Renal cortical epithelial cell (primary cell): ENCODE measurements around the gene TIMM22. TPM values are rescaled to one million over a fixed set of nuclear protein-coding genes. Genes with fewer than 3 reads are reported as not detected.
"Not testable (repeated sequence)": the region's sequence is repeated elsewhere in the genome, so short reads cannot be mapped to it uniquely, and the experiment has no call there.

ENCODE experiments used
- DNase-seq: peaks from one replicate; pipeline ENCODE4 v3.0.0-alpha.2; 2011; ENCODE audit warnings: low read depth
- total RNA-seq: library from RNA; depleted of rRNA; stranded (reverse); fragments of >200 nt; gene quantifications from 2 replicates; pipeline ENCODE4 v1.2.3, GENCODE V29; 2014

Gene TIMM22
- total RNA-seq, 1 donor from 2014 or later, result 18.0 TPM

- no peak for DNase-seq
Measured at GRCh38 chr17:1038459-1039122, 41.7 kb downstream of the TIMM22 start.

DNA sequence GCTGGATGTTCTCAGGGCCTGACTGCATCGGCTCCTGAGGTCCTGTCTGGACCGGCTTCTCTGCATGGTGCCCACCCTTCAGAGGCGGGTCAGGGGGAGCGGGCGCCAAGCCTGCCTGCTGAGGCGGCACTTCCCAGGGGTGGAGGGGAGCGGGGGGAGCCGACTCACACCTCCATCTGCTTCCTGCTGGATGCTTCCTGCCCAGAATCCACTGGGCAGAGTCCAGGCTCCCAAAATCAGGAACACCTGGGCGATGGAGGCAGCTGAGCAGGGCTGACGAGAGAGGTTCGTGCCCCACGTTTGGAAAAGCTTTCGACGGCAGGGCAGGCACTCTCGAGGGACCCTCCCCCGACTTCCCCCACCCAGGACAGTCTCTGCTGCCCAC, 42.2 kb downstream of the TIMM22 start:
- no peak for DNase-seq

DNA sequence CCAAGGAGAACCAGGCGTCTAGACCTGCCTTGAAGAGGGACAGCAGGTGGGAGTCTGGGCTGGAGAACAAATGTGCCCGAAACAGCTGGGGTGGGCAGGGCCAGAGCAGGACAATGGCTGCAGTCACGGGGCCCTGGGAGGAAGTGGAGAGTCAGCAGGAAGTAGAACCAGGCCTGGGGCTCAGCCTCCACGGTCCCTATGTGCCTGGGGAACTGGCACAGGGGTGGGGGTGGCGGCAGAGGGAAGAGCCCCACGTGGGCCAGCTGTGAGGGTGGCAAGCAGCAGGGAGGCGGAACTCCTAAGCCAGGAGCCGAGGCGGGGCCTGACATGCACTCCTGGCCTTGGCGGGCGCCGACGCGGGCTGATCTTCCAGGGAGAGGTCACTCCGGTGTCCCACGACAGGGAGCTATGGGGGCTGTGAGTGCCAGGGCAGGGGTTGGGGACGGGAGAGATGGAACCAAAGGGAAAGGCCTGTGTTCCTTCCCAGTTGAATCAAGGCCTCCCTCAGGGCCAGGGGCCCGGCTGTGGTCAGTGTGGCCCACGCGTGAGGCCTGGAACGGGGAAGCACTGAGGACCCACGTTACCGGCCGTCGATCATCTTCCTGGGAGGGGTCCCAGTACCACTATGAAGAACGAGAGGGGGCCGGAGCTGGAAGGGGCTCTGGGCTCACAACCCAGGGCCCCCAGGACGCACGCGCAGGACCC, 42.7 kb downstream of the TIMM22 start:
- DNase-seq, result no peak

- DNase-seq, result no peak
Measured at GRCh38 chr17:1040216-1040600, 43.3 kb downstream of the TIMM22 start.

GRCh38 chr17:1041746-1042145, 44.8 kb downstream of the TIMM22 start:
- DNase-seq, result no peak

DNA sequence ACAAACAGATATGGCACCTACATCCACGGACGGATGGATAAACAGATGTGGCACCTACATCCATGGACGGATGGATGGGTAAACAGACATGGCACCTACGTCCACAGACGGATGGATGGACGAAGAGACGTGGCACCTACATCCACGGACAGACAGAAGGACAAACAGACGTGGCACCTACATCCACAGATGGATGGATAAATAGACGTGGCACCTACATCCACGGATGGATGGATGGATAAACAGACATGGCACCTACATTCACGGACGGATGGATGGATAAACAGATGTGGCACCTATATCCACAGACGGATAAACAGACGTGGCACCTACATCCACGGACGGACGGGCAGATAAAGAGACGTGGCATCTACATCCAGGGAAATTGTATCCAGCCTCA, 45.6 kb downstream of the TIMM22 start:
- no peak for DNase-seq

GRCh38 chr17:1043601-1044251, 46.8 kb downstream of the TIMM22 start:
- no peak for DNase-seq

DNA sequence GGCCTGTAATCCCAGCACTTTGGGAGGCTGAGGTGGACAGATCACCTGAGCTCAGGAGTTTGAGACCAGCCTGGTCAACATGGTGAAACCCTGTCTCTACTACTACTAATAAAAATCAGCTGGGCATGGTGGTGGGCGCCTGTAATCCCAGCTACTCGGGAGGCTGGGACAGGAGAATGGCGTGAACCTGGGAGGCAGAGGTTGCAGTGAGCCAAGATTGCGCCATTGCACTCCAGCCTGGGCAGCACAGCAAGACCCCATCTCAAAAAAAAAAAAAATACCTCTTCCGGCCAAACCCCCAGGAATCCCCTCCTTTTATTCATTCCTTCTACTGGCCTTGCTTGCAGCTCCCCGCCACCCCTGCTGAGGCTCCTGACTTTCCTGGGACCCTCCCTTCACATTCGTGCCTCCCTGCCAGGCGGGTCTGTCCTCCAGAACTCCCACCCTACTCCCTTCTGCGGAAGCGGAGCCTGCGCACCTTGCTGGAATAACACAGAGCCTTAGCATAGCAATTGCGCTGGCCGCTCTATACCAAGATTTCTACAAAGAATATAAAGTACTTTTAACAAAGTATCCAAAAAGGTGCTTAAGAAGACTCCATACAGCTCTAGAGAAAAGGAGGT, 47.6 kb downstream of the TIMM22 start:
- DNase-seq, result not testable (repeated sequence)

DNA sequence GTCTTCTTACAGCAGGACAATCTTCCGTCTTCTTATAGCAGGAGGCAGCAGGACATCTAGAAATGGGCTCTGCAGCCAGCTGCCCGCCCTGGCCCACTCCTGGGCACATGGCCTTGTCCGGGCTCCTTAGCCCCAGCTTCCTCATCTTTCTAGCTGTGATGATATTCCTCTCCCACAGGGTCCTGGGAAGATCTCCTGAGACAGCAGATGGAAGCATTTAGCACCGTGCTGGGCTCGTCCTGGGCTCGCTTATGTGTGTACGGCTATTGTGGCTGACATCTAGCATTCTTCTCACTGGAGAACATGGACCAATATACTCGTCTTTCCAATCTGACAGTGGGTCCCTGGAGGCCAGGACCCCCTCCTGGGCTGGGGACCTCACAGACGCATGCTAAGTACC, 48.5 kb downstream of the TIMM22 start:
- no peak for DNase-seq

DNA sequence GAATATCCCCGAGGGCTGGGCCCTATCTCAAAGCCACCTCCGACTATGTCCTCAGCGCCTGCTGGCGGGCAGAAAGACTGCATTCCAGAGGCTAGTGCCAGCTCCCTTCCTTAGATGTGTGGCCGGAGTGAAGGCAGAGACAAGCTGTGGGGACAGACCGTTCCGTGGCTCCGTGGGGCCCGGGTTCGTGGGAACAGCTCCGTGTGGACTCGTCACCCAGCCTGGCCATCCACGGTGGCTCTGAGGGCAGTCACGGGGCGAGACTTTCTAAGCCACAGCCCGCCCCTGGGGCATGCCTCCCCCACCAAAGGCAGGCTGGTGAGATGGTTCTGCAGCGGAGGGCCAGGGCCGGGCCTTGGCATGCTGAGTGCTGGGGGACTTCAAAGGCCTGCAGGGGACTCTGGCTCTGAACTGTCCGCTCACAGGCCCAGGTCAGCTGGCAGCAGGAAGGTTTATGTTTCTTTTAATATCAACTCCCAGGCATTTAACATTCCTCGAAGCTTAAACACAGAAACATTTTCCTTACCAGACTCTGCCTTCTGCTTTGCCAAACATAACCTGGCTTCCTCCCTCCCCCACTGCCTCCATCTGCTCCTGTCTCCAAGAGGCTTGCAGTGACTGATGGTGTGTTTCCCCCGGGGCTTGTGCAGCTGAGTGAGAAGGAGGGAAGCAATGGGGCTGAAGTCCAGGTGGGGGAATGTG, 50.4 kb downstream of the TIMM22 start:
- DNase-seq, result no peak

DNA sequence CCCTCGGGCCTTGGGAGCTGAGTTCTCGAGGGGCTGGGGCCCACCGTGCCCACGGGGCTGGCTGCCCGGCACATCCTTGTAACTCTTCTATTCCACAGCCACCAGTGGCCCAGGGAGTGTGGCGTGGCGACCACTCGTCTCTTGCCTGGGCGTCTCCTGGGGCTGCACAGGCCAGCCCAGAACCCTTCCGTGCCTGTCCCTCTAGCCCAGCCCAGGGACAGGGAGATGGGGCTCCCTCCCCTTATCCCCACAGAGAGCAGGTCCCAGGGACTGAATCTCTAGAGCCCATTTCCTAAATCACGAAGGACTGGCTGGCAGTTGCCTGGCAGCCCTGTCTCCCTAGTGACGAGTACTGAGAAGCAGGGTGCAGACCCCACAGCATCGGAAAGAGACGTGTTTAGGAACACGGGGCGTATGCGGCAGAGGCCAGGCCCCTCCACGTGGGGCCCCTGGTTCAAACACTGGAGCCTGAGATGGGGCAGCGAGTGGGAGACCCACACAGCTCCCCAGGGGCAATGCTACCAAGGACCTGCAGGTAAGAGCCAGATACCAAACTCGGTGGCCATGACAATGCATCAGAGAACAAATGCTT, 51.0 kb downstream of the TIMM22 start:
- no peak for DNase-seq

GRCh38 chr17:1048516-1049115, 51.7 kb downstream of the TIMM22 start:
- not testable (repeated sequence) for DNase-seq

DNA sequence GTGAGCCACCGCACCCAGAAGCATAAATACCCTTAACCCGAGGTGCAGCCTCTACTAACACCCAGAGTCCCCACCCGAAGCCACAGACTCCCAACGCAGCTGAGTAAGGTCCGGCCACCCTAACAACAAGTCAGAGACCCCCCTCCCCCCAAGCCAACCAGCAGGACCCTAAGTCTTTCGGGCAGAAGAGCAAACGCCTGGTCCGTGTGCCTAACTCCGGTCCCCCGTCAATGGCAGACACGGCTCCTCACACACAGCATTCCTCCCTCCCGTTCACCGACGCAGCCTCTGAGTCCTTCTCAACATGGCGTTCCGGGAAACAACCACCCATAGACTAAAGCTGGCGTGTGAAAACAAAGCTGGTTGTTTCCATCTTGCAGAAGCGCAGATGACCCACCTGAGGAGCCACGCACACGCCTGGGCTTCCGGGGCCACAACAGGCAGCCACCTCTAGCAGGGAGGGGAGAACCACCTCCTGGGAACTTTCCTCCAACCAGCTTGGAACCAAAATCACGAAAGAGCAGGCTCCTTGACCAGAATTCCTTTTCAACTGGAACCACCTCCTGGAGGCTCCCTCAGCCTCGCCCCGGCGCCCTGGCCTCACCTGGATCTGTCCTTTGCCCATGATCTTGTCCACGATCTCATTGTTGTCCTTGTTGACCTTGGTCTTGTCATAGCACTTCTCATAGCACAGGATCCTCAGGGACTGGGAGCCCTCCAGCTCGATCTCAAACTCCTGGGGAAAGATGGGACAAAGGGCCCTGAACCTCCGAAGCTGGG, 52.7 kb downstream of the TIMM22 start:
- DNase-seq, result no peak

GRCh38 chr17:1050246-1050995, 53.5 kb downstream of the TIMM22 start:
- no peak for DNase-seq

DNA sequence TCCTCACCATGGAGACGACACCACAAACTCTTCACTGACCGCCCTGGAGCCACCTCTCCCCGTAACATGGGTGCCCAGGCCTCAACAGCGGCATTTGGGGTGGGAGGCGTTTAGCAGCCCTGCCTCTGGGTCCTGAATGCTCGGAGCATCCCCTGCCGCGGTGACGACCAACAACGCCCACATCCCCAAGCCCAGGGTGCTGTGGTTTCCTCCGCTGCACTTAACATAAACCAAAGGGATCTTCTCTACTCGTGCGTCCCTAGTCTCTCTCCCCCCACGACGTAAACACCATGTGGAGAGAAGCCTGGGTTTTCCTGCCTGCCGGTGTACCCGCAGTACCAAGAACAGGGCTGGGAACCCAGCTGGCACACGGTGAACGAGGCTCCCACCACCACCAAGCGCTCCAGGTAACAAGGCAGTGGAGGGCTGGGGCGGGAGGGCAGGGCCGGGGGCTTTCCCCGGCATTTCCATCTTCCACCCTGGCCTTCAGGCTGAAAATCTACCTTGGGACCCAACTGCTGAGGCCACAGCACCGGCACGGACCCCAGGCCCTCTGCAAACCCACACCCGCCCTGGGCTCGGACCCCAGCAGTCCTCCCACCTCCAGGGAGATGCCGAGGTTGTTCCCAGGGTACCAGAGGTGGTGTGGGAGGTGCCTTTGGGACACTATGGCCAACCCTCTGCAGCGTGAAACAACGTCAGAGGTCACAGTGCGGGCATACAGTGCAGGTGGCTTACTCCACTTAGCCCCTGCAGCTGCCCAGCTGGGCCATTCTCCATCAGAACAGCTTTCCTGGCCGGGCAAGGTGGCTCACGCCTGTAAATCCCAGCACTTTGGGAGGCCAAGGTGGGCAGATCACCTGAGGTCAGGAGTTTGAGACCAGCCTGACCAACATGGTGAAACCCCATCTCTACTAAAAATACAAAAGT, 54.3 kb downstream of the TIMM22 start:
- DNase-seq, result no peak
